DMS114 treated with DMSO at 0.1 percent for 48 hours (cell line): Measurements from ENCODE around the gene STARD3NL.
A peak's percentile ranks its signal among the peaks of the same experiment; 100 is the strongest.

Experiments used
- DNase-seq: peaks from one replicate; lab custom pipeline; 2025; ENCODE audit not compliant: unreplicated experiment; lab: John Stamatoyannopoulos, UW

Gene STARD3NL

GRCh38 chr7:38182450-38182849, 4.4 kb downstream of the STARD3NL start:
- no peak for DNase-seq

DNA sequence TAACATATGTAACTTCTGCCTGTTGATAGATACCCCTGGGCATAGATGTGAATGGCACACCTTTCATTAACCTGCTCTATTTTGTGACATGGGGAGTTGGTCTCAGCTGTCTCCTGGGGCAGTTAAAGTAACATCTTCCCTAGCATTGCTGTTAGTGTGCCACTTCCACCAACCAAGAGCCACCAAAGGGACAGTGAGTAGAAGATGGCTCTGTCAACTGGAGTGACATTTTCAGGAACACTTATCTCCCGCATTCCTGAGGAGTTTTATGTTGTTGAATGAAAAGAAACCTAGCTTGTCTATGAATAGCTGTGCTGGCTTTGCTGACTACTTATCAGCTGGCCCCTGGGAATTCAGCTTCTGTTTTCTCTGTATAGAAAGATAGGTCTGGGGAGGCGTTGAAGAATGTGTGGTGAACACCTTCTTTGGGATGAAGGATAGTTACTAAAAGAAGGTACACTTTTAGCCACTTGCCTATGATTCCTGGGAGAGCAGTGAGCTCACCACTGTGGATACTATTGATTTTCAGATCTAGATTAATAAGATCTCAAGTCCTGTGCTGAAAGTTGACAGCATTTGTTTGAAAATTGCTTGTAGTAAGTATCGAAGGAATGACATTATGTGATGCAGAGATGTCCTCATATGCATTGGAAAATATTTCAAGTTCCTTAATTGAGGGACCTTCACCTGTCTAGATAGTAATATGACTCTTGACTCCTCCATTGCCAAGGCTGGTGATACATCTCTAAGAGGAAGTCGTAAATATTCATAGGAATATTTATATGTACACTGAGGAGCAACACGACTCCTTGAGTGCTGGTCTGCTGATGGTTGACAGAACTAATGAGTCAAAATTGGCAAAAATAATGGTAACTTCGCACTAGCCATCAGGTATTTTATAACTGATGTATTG, 7.6 kb downstream of the STARD3NL start:
- DNase-seq = no peak

DNA sequence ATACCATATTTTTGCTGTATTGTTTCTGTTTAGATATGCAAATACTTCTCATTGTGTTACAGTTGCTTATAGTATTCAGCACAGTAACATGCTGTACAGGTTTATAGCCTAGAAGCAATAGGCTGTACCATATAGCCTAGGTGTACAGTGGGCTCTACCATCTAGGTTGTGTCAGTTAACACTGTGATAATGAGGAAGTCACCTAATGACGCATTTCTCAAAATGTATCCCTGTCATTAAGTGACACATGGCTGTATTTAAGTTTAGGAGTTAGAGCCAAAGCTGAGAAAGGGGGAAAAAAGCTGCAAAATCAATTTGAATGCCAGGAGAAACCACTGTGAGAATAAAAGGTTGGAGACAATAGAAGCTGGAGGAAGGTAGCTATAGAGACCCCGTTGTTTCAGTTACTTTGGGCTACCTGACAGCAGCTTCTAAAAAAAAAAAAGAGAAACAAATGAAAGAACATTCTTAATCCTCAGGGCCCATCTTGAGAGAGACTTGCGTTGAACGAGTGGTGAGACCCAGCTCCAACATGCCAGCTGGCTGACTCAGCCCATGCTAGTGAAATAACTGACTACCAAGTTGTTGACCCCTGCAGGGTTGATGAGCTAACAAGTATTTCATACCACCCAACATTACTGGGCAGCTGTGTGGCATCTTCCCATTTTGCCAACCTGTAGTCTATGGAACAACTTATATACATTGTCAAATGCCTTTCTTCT, 8.7 kb downstream of the STARD3NL start:
- no peak for DNase-seq

DNA sequence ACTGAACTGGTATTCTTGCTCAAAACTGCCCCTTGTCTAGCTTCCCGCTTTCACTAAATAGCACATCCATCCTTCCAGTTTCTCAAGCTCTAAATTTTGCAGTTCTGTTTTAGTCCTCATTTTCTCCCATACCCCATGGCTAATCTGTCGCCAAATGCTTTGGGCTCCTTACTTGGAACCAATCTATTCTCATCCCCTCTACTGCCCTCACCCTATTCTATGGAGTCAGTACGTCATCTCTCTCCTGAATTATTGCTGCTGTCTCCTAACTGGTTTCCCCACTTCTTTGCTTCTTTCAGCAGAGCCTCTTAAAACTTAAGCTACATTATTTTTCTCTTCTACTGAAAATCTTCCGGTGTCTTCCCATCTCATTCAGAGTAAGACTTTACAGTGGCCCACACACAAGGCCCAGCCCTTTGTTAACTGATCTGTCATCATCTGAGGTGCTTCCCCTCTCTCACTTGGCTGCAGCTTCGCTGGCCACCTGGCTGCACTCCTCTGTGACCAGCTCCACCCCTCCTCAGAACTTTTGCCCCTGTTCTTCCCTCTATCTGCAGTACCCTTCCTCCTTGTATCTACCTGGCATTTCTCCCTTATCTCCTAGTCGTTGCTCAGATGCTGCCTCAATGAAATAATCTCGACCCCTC, 9.9 kb downstream of the STARD3NL start:
- DNase-seq = no peak

DNA sequence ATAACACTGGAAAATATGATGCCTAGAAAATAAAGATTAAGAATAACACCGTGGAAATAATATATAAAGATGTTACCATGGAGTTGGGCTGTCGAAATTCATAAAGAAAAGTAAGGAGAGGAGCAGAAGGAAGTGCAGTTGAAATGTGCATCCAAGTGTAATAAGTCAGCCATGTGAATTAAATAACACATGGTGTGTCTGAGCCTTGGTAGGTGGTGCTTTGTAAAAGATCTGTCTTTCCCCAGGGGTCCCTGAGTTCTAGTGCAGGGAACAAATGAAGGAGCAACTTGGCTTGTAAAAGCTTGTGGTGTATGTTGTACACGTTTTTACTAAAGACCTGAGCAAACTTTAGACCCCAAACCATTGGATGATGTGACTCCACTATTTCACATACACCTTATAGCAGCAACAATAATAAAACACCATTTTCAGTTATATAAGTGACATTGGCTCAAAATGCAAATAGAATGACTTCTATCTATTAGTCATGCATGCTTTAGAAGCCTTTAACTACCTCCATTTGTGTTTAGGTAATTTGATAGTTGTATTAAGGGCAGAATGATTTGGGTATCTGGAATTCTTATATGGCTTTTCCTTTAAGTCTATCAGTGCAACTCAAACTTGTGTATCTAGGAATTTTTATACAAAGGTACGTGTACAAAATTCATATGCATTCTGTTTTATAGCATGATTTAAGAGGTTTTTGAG, 11.3 kb downstream of the STARD3NL start:
- DNase-seq = no peak

GRCh38 chr7:38190011-38190410, 12.0 kb downstream of the STARD3NL start:
- DNase-seq = no peak

GRCh38 chr7:38191791-38192190, 13.7 kb downstream of the STARD3NL start:
- no peak for DNase-seq

DNA sequence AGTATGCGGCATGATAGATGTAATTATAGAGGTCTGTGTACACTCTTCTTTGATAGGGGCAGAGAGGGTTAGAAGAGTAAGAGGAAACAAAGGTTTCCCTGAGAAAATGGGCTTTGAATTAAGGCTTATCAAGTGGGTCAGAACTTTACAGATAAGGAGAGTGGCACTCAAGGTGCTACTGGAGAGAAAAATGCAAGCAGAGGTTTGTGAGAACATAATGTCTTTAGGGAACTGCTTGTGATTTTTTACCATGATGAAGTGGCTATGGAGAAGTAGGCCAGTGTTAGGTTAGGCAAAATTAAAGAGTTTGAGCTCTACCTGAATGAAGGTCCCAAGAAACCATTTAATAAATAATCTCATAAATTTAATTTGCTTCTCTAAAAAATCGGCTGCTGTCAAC, 14.3 kb downstream of the STARD3NL start:
- no peak for DNase-seq

- no peak for DNase-seq
Measured at GRCh38 chr7:38195804-38196595, 18.0 kb downstream of the STARD3NL start.

- no peak for DNase-seq
Measured at GRCh38 chr7:38198366-38198765, 20.3 kb downstream of the STARD3NL start.

GRCh38 chr7:38199154-38199553, 21.1 kb downstream of the STARD3NL start:
- DNase-seq = no peak

GRCh38 chr7:38199782-38200181, 21.7 kb downstream of the STARD3NL start:
- no peak for DNase-seq

DNA sequence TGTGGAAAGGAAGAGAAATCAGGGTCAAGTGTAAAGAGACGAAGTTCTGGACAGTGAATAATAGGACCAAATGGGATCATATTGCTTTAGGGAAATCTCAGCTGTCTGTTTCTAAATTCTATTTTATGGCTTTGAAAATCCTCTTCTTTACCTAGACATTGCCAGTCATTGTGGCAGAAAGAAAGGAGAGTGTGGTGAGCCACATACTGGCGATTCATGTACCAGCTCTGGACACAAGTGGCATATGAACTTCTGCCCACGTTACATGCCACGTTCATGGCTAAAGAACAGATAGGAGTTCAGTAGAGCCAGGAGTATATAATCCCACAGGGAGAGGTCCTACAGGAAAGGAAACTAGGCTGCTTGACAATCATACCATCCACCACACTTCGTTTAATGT, 28.0 kb downstream of the STARD3NL start:
- no peak for DNase-seq

DNA sequence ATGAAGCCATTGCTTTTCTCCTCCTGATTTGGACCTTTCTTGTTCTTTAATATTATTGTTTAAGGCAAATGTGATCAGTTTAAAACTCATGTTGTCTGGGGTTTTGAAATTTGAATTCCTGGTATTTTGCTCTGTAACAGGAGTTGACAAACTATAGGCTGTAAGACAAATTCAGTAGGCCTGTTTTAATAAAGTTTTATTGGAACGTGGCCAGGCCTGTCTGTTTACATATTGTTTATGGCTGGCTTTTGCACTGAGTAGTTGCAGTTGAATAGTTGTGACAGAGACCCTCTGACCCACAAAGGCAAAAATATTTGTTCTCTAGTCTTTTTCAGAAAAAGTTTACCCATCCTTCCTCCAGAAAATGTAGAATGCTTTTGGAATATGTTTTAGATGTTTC, 29.8 kb downstream of the STARD3NL start:
- no peak for DNase-seq

DNA sequence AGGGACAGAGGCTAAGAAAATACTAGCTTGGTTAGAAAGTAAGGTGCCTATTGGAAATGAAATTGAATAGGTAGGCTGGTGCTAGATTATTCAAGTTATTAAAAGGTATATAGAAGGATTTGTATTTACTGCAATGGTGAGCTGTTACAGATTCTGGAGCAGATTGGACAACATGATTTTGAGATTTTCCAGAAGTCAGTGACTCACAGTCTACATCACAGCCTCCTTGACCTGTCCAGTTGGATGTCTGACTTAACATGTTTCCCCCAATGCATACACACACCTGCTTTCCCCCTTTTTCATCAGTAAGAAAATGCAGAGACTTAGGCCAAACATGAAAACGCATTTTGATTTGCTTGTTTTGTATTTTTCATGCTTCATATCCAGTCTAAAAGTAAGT, 33.4 kb downstream of the STARD3NL start:
- no peak for DNase-seq

- DNase-seq = no peak
Measured at GRCh38 chr7:38211940-38212339, 33.9 kb downstream of the STARD3NL start.

DNA sequence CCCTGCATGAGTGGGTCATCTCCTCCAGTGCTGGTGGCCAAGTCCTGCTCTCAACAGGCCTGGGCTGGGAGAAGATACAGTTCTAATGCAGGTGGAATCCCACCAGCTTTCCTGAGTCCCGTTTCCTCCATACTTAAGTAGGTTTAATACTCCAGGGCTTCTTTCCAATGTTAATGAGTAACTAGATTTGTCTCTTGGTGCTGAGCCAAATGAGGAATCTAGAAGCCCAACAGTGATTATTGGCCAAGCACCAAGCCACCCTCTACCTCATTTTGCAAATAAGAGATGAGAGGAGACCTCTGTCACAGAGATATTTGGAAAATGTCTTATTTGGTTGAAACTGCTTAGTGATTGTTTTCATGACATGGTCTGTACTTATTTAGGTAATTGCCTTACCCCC, 37.1 kb downstream of the STARD3NL start:
- no peak for DNase-seq

DNA sequence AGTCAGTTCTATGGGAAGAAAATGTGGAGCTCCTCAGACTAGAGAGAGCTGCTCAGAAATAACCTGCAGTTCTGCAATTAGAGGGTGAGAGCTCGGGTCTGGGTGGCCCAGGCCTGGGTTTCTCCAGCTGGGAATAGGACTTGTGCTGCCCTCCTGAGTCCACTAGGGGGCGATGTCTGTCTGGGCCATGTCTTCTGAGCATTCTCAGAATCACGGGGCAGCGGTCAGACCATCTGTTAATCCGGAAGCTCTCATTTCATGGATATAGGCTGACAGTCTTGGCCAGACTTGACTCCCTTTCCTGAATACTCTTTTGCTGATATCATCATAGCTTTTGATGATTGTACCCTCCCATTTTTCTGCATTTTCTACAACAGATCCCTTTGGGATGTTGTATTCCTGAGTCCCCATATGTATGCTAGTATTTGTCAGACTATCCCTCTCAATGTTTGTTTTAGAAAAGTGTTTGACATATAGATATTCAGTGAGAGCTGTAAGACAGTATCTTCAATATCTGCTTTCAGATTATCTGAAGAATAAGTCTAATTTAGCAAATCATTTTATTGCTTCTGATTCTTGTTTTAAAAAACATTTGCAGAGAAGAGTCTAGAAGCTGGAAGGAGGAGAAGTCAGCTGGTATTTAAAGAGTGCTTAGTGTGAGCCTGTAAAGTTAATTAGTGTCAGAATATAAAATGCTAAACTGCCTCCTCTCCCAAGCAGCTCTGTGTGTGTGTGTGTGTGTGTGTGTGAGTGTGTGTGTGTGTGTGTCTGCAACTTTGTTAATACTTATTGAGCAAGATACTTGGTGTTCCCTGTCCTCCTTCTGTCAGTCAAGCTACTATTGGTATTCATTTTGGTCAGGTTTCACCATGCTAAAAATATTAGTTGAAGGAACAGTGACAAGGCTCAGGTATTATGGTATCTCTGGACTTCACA, 38.0 kb downstream of the STARD3NL start:
- DNase-seq = peak; percentile 20

DNA sequence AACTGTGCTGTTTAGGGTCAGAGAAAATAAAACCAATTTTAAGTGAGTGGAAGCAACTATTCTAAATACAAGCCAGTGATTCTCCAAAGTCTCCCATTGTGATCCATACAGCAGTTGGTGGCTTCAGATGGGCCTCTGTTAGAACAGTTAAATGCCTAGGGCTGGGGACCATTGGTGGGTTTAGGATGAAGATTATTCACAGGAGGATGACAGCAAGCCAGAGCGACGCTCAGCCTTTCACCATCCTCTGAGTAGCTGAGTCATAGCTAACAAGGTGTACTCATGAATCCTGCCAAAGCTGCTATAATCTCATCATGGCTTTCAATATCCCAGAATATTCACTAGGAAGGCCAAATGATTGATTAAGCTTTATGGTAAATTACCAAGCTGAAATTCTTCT, 39.6 kb downstream of the STARD3NL start:
- no peak for DNase-seq
